HepG2 (cell line): Measurements from ENCODE around the gene SEC24D. TPM values are rescaled to one million over a fixed set of nuclear protein-coding genes. Genes with fewer than 3 reads are reported as not detected.
A peak's percentile ranks its signal among the peaks of the same experiment; 100 is the strongest.

Experiments
- MTF2 ChIP-seq: sonication (generic); formaldehyde crosslinking; IDR thresholded peaks from 2 replicates; pipeline ENCODE4 v1.5.0; 2020; ENCODE audit warnings: missing genetic modification reagents, borderline replicate concordance
- POLR2AphosphoS5 ChIP-seq: IDR thresholded peaks from 2 replicates; pipeline ENCODE4 v1.6.1; 2012; ENCODE audit warnings: low read depth, low read length
- RELA ChIP-seq: sonication (generic); formaldehyde crosslinking; IDR thresholded peaks from 2 replicates; pipeline ENCODE4 v1.4.0; 2020; ENCODE audit warnings: missing genetic modification reagents
- RFX5 ChIP-seq: IDR thresholded peaks from 2 replicates; pipeline ENCODE4 v1.6.1; 2011; ENCODE audit warnings: low read depth, low read length, improper control_type of control experiment
- RORA ChIP-seq: sonication (generic); formaldehyde crosslinking; IDR thresholded peaks from 2 replicates; pipeline ENCODE4 v1.5.0; 2020; ENCODE audit warnings: mild to moderate bottlenecking, missing genetic modification reagents, moderate library complexity
- ZNF274 ChIP-seq: sonication (generic); formaldehyde crosslinking; IDR thresholded peaks from 2 replicates; pipeline ENCODE4 v1.5.1; 2020; ENCODE audit warnings: mild to moderate bottlenecking, missing genetic modification reagents
- ZNF558 ChIP-seq: sonication (generic); formaldehyde crosslinking; IDR thresholded peaks from 2 replicates; pipeline ENCODE4 v1.9.0; 2022; ENCODE audit warnings: mild to moderate bottlenecking, missing genetic modification reagents, borderline replicate concordance
- ZNF644 ChIP-seq: IDR thresholded peaks from 2 replicates; pipeline ENCODE4 v1.6.1; 2016; ENCODE audit warnings: low read depth
- polyA plus RNA-seq, 8 experiments: library from polyadenylated mRNA; depleted of rRNA in 3 of 8; stranded (reverse) in 7 of 8; unstranded in 1 of 8; fragments of >200 nt; fragmentation: Illumina TruSeq in 4 of 8; extraction: Trizol in 4 of 8; gene quantifications; 2 replicates each; pipeline versions ENCODE4 v1.2.1 to v1.2.3, GENCODE V29; 2011 to 2016; ENCODE audit warnings: low read depth in 4 of 8, missing spikeins in 1 of 8, mixed read lengths in 1 of 8; ENCODE audit not compliant: insufficient read depth in 1 of 8
- total RNA-seq, 5 experiments: library from RNA; depleted of rRNA; stranded (reverse); fragments of >200 nt; fragmentation: Illumina TruSeq; extraction: Trizol; gene quantifications; 2 replicates each; pipeline ENCODE4 v1.2.3, GENCODE V29; 2016; ENCODE audit warnings: low read depth in 1 of 5
- TF ChIP-seq, protein P1 (sequence below): sonication (generic); formaldehyde crosslinking; IDR thresholded peaks from 2 replicates; pipeline ENCODE4 v1.4.0; 2020; ENCODE audit warnings: missing genetic modification reagents
- TF ChIP-seq, protein P2 (sequence below): sonication (generic); formaldehyde crosslinking; IDR thresholded peaks from 2 replicates; pipeline ENCODE4 v1.5.0; 2020; ENCODE audit warnings: mild to moderate bottlenecking, missing genetic modification reagents, borderline replicate concordance
- TF ChIP-seq, protein P3 (sequence below), 2 experiments: IDR thresholded peaks; 2 replicates each; pipeline ENCODE4 v1.6.1; 2011 to 2012; ENCODE audit warnings: low read length in 2 of 2, borderline replicate concordance in 1 of 2, low read depth in 1 of 2, mild to moderate bottlenecking in 1 of 2, moderate library complexity in 1 of 2
- TF ChIP-seq, protein P4 (sequence below): sonication (generic); formaldehyde crosslinking; IDR thresholded peaks from 2 replicates; pipeline ENCODE4 v1.5.0; 2020; ENCODE audit warnings: mild to moderate bottlenecking, missing genetic modification reagents, borderline replicate concordance

SEC24D gene
- total and polyA plus RNA-seq, 2 of the 13 experiments (the other 11 are each of a cell fraction or from before 2014, with no cell fraction given) = 30.0 to 51.1 TPM

DNA sequence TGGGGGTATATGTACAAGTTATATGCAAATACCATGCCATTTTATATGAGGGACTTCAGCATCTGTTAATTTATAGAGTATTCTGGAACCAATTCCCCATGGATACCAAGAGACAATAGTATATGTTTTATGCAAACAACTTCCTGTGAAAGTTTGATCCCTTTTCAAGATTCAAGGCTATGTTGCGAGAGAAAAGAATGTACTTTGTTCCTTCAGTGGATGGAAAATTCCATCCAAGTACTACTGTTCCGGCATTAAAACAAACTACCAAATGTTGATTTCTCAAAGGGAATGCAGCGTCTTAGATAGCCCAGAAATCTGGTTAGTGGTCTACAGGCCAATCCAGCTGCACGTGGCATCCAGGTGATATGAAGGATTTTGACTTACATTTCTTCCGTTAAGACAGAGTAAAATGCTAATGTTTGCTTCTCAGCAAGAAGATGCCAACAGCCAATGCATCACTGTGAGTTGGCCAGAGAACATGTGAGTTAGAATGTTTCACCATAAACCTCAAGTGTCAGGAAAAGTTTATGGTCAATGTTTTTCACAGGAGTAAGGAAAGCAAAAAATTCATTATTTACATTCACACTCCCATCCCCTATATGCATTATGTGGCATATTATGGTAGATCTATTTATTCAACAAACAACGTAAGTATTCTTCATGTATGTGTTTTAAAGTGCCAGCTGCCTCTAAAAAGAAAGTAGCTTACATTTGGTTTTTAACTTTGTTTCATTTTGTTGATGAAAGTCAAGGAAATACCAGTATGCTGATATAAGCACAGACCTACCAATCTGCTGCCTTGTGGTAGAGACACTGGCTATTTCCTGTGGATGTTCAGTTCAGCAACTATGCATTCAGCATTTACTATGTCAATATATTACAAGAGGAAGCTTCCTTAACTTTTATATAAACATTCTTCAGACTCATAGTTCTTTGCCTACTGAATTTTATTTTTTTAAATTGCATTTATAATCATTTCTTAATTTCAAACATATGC, 106.3 kb downstream of the SEC24D start (continued):
- TF ChIP-seq, protein P1, sequence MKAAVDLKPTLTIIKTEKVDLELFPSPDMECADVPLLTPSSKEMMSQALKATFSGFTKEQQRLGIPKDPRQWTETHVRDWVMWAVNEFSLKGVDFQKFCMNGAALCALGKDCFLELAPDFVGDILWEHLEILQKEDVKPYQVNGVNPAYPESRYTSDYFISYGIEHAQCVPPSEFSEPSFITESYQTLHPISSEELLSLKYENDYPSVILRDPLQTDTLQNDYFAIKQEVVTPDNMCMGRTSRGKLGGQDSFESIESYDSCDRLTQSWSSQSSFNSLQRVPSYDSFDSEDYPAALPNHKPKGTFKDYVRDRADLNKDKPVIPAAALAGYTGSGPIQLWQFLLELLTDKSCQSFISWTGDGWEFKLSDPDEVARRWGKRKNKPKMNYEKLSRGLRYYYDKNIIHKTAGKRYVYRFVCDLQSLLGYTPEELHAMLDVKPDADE (CRISPR knock-in tag) = no peak
- TF ChIP-seq, protein P2, sequence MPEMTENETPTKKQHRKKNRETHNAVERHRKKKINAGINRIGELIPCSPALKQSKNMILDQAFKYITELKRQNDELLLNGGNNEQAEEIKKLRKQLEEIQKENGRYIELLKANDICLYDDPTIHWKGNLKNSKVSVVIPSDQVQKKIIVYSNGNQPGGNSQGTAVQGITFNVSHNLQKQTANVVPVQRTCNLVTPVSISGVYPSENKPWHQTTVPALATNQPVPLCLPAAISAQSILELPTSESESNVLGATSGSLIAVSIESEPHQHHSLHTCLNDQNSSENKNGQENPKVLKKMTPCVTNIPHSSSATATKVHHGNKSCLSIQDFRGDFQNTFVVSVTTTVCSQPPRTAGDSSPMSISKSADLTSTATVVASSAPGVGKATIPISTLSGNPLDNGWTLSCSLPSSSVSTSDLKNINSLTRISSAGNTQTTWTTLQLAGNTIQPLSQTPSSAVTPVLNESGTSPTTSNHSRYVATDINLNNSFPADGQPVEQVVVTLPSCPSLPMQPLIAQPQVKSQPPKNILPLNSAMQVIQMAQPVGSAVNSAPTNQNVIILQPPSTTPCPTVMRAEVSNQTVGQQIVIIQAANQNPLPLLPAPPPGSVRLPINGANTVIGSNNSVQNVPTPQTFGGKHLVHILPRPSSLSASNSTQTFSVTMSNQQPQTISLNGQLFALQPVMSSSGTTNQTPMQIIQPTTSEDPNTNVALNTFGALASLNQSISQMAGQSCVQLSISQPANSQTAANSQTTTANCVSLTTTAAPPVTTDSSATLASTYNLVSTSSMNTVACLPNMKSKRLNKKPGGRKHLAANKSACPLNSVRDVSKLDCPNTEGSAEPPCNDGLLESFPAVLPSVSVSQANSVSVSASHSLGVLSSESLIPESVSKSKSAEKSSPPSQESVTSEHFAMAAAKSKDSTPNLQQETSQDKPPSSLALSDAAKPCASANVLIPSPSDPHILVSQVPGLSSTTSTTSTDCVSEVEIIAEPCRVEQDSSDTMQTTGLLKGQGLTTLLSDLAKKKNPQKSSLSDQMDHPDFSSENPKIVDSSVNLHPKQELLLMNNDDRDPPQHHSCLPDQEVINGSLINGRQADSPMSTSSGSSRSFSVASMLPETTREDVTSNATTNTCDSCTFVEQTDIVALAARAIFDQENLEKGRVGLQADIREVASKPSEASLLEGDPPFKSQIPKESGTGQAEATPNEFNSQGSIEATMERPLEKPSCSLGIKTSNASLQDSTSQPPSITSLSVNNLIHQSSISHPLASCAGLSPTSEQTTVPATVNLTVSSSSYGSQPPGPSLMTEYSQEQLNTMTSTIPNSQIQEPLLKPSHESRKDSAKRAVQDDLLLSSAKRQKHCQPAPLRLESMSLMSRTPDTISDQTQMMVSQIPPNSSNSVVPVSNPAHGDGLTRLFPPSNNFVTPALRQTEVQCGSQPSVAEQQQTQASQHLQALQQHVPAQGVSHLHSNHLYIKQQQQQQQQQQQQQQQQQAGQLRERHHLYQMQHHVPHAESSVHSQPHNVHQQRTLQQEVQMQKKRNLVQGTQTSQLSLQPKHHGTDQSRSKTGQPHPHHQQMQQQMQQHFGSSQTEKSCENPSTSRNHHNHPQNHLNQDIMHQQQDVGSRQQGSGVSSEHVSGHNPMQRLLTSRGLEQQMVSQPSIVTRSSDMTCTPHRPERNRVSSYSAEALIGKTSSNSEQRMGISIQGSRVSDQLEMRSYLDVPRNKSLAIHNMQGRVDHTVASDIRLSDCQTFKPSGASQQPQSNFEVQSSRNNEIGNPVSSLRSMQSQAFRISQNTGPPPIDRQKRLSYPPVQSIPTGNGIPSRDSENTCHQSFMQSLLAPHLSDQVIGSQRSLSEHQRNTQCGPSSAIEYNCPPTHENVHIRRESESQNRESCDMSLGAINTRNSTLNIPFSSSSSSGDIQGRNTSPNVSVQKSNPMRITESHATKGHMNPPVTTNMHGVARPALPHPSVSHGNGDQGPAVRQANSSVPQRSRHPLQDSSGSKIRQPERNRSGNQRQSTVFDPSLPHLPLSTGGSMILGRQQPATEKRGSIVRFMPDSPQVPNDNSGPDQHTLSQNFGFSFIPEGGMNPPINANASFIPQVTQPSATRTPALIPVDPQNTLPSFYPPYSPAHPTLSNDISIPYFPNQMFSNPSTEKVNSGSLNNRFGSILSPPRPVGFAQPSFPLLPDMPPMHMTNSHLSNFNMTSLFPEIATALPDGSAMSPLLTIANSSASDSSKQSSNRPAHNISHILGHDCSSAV = no peak
- TF ChIP-seq RFX5 = no peak
- TF ChIP-seq ZNF558 (CRISPR knock-in tag) = no peak
- TF ChIP-seq ZNF644 (CRISPR knock-in tag) = 0 out of 2 replicates have a peak, but pooled peaks have one; percentile 3
- TF ChIP-seq, protein P3, sequence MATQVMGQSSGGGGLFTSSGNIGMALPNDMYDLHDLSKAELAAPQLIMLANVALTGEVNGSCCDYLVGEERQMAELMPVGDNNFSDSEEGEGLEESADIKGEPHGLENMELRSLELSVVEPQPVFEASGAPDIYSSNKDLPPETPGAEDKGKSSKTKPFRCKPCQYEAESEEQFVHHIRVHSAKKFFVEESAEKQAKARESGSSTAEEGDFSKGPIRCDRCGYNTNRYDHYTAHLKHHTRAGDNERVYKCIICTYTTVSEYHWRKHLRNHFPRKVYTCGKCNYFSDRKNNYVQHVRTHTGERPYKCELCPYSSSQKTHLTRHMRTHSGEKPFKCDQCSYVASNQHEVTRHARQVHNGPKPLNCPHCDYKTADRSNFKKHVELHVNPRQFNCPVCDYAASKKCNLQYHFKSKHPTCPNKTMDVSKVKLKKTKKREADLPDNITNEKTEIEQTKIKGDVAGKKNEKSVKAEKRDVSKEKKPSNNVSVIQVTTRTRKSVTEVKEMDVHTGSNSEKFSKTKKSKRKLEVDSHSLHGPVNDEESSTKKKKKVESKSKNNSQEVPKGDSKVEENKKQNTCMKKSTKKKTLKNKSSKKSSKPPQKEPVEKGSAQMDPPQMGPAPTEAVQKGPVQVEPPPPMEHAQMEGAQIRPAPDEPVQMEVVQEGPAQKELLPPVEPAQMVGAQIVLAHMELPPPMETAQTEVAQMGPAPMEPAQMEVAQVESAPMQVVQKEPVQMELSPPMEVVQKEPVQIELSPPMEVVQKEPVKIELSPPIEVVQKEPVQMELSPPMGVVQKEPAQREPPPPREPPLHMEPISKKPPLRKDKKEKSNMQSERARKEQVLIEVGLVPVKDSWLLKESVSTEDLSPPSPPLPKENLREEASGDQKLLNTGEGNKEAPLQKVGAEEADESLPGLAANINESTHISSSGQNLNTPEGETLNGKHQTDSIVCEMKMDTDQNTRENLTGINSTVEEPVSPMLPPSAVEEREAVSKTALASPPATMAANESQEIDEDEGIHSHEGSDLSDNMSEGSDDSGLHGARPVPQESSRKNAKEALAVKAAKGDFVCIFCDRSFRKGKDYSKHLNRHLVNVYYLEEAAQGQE (IDR thresholded peaks at IDR 0.05; ENCODE audit: borderline replicate concordance in 1 of 2, low read depth in 1 of 2, low read length in 2 of 2) = no peak
- no peak for TF ChIP-seq POLR2AphosphoS5
- no peak for TF ChIP-seq RORA
- TF ChIP-seq, protein P4, sequence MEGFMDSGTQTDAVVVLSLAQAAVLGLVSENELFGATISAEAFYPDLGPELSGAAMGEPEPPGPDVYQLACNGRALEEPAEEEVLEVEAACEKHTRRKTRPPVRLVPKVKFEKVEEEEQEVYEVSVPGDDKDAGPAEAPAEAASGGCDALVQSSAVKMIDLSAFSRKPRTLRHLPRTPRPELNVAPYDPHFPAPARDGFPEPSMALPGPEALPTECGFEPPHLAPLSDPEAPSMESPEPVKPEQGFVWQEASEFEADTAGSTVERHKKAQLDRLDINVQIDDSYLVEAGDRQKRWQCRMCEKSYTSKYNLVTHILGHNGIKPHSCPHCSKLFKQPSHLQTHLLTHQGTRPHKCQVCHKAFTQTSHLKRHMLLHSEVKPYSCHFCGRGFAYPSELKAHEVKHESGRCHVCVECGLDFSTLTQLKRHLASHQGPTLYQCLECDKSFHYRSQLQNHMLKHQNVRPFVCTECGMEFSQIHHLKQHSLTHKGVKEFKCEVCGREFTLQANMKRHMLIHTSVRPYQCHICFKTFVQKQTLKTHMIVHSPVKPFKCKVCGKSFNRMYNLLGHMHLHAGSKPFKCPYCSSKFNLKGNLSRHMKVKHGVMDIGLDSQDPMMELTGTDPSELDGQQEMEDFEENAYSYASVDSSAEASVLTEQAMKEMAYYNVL (CRISPR knock-in tag) = no peak
- TF ChIP-seq ZNF274 (CRISPR knock-in tag) = no peak
- TF ChIP-seq MTF2 (CRISPR knock-in tag) = no peak
- TF ChIP-seq RELA (CRISPR knock-in tag) = no peak
